Measurements from ENCODE around the gene EXOC2. TPM values are rescaled to one million over a fixed set of nuclear protein-coding genes. Genes with fewer than 3 reads are reported as not detected.
A peak's percentile ranks its signal among the peaks of the same experiment; 100 is the strongest.

Gene EXOC2
- total RNA-seq, 2 donors from 2014 or later: 12.9 to 16.1 TPM

DNA sequence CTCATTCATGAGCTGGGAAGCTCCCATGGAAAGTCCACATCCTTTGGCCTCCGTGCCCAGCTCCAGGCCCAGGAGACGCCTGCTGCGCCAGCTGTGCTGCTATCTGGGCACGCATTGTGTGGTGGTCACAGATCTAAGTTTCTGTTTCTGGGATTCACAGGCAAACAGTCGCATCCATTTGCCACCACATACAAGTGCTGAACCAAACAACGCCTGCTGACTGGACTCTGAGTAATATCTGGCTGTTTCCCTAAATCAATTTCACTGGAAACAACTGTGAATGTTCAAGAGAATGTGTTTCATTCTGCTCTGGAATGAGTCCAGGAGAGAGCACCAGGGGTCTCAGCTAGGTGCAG, 255.9 kb downstream of the EXOC2 start:
- peak overlapping the region; percentile 29 to 80 for H3K27ac ChIP-seq

DNA sequence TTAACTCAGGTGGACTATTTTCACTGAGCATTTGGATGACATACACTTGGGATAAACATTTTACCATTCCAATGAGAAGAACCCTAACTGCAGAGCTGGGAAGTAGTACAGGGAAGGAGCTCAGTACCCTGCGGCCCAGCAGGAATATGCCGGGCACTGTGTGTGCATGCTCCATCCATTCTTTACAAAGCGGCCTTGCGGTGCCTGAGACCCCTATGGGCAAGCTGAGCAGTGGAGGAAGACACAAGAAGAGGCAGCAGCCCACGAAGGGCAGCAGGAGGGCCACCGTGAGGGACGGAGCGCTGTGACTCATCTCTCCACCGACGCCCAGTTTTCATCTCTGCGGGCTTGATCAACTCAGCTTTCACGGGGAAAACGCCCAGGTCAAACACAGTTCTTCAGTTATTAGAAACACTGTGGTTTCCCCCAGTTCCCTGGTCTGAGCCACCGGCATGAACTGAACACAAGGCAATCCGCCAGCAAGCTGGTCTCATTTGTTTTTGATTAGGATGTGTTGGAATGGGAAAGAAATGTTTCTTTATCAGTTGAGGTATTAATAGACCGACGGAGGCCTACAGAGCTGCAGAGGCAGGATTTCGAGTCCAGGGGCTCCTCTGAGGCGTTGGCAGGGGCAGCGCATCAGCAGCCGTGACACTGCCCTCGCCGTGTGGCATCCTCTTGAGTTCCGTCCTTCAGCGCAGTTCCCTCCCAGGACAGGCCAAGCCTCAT, 256.5 kb downstream of the EXOC2 start:
- no peaks in the 10 kb centered on the region for H3K9me3 ChIP-seq
- H3K27me3 ChIP-seq: no peaks in the 10 kb centered on the region
- DNase-seq (ENCODE audit: low spot score): peak; percentile 56
- H3K36me3 ChIP-seq: no peaks in the 10 kb centered on the region
- H3K4me3 ChIP-seq: no peak overlapping the region
- H3K4me1 ChIP-seq: peaks cover 0 to 7% of the 10 kb centered on the region in 2 donors
- TF ChIP-seq, protein P1, sequence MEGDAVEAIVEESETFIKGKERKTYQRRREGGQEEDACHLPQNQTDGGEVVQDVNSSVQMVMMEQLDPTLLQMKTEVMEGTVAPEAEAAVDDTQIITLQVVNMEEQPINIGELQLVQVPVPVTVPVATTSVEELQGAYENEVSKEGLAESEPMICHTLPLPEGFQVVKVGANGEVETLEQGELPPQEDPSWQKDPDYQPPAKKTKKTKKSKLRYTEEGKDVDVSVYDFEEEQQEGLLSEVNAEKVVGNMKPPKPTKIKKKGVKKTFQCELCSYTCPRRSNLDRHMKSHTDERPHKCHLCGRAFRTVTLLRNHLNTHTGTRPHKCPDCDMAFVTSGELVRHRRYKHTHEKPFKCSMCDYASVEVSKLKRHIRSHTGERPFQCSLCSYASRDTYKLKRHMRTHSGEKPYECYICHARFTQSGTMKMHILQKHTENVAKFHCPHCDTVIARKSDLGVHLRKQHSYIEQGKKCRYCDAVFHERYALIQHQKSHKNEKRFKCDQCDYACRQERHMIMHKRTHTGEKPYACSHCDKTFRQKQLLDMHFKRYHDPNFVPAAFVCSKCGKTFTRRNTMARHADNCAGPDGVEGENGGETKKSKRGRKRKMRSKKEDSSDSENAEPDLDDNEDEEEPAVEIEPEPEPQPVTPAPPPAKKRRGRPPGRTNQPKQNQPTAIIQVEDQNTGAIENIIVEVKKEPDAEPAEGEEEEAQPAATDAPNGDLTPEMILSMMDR (IDR thresholded peaks at IDR 0.05): no peak
- H3K27ac ChIP-seq: peak overlapping the region; percentile 29 to 80

More for the DNA sequence above, 255.9 kb downstream of the EXOC2 start:
- H3K36me3 ChIP-seq: no peaks in the 10 kb centered on the region
- DNase-seq (ENCODE audit: low spot score): no peak
- peaks cover 0 to 7% of the 10 kb centered on the region in 2 donors for H3K4me1 ChIP-seq
- no peaks in the 10 kb centered on the region for H3K27me3 ChIP-seq
- TF ChIP-seq, protein P1 (IDR thresholded peaks at IDR 0.05): no peak
- H3K4me3 ChIP-seq: no peak overlapping the region
- H3K9me3 ChIP-seq: no peaks in the 10 kb centered on the region

GRCh38 chr6:435441-436307, 257.3 kb downstream of the EXOC2 start:
- Histone ChIP-seq H3K4me1 (peaks cover 0 to 7% of the 10 kb centered on the region in 2 donors), H3K27me3 (no peaks in the 10 kb centered on the region), H3K36me3 (no peaks in the 10 kb centered on the region), H3K27ac (peak overlapping the region in 1 of 2 donors; percentile 80), H3K9me3 (no peaks in the 10 kb centered on the region), H3K4me3 (no peak overlapping the region)
- TF ChIP-seq, protein P1 (IDR thresholded peaks at IDR 0.05): no peak
- peak; percentile 43 for DNase-seq (ENCODE audit: low spot score)

Other genes with a start within 250 kb of the EXOC2 start
- under 1 TPM in 1 of 2 donors, not detected in 1; 0.47 TPM for gene HUS1B, start 36.0 kb downstream of the EXOC2 start, total RNA-seq

All from right atrium auricular region (tissue), 2 donors.